K562 (cell line): Measurements from ENCODE around the gene KAT6B. TPM values are rescaled to one million over a fixed set of nuclear protein-coding genes. Genes with fewer than 3 reads are reported as not detected.

Source experiments
- ATAC-seq: fragments of 200-7000 bp; cut with Tn5 transposase; 3 replicates; pipeline ENCODE4 v1.9.1; 2020; ENCODE audit warnings: moderate library complexity
- BruUV-seq: library from RNA; stranded (reverse); fragments of 400-500 nt; replicated peaks from 2 replicates; lab custom pipeline; 2021; lab: Mats Ljungman, UMichigan
- CTCF ChIA-PET: fragments of 300-600 bp; formaldehyde crosslinking; extraction: SDS; loops from one replicate; lab custom pipeline; 2021; ENCODE audit warnings: low intra/inter-chr PET ratio; lab: Yijun Ruan, JAX
- POLR2A ChIA-PET: fragments of 300-600, 350-650 bp; sonication (Branson Sonifier 250); formaldehyde crosslinking; extraction: SDS; loops from one replicate; lab custom pipeline; 2021; ENCODE audit warnings: antibody characterized with exemption, inconsistent platforms; lab: Yijun Ruan, JAX
- DNase-seq, 4 experiments: peaks; one replicate each; pipeline versions ENCODE4 v3.0.0 to v3.0.0-alpha.2; 2011 to 2018; ENCODE audit warnings: low spot score in 3 of 4, mixed read lengths in 3 of 4; ENCODE audit errors: extremely low read depth in 1 of 4
- FAIRE-seq: peaks from 2 replicates; lab custom pipeline; 2011; peaks lifted over from hg19 to GRCh38; lab: Jason Lieb, UNC
- H2AFZ ChIP-seq: 2 replicates; pipeline ENCODE4 v1.6.0; 2011; ENCODE audit warnings: low read depth, low read length, control low read depth, inconsistent platforms
- H3K27ac ChIP-seq: fragments of 200-600 bp; 3 replicates; pipeline ENCODE4 v1.8.0; 2011; ENCODE audit warnings: low read depth, mild to moderate bottlenecking, control low read depth, inconsistent platforms, low read length, moderate library complexity, mixed read lengths; ENCODE audit errors: extremely low read depth
- H3K27me3 ChIP-seq, 2 experiments: fragments of 300-600 bp in 1 of 2; 2 replicates in 1 of 2; 3 replicates in 1 of 2; pipeline versions ENCODE4 v1.6.0 to v1.8.0; 2011; ENCODE audit warnings: inconsistent platforms in 2 of 2, low read length in 2 of 2, mild to moderate bottlenecking in 1 of 2, mixed read lengths in 1 of 2, moderate library complexity in 1 of 2; ENCODE audit not compliant: control insufficient read depth in 2 of 2, insufficient read depth in 2 of 2
- H3K36me3 ChIP-seq: fragments of 300-600 bp; 3 replicates; pipeline ENCODE4 v1.8.0; 2011; ENCODE audit warnings: mild to moderate bottlenecking, low read length, inconsistent platforms; ENCODE audit not compliant: control insufficient read depth, insufficient read depth
- H3K4me1 ChIP-seq, 2 experiments: fragments of 200-600 bp in 1 of 2; replicated peaks in 1 of 2; 2 replicates in 1 of 2; 3 replicates in 1 of 2; pipeline versions ENCODE4 v1.5.1 to v1.8.0; 2011; ENCODE audit warnings: inconsistent platforms in 2 of 2, low read length in 2 of 2, mild to moderate bottlenecking in 1 of 2, mixed read lengths in 1 of 2, moderate library complexity in 1 of 2; ENCODE audit not compliant: control insufficient read depth in 2 of 2, insufficient read depth in 2 of 2
- H3K4me2 ChIP-seq: 2 replicates; pipeline ENCODE4 v1.6.1; 2011; ENCODE audit warnings: low read length, control low read depth, inconsistent platforms, mixed read lengths; ENCODE audit not compliant: insufficient read depth
- H3K4me3 ChIP-seq: fragments of 200-600 bp; sonication (generic), shearing (Covaris generic); 2 replicates; pipeline ENCODE4 v1.5.1; 2016; ENCODE audit warnings: control low read depth, inconsistent platforms
- H3K79me2 ChIP-seq: fragments of 200-600 bp; 3 replicates; pipeline ENCODE4 v1.8.0; 2011; ENCODE audit warnings: low read length, inconsistent platforms; ENCODE audit not compliant: control insufficient read depth, insufficient read depth
- H3K9ac ChIP-seq, 2 experiments: 2 replicates each; pipeline versions ENCODE4 v1.6.0 to v1.6.1; 2011; ENCODE audit warnings: low read depth in 2 of 2, low read length in 2 of 2, control low read depth in 1 of 2, inconsistent platforms in 1 of 2, mild to moderate bottlenecking in 1 of 2, mixed read lengths in 1 of 2; ENCODE audit not compliant: insufficient read depth in 1 of 2
- H3K9me1 ChIP-seq: one replicate; pipeline ENCODE4 v1.6.0; 2011; ENCODE audit warnings: inconsistent platforms, mild to moderate bottlenecking, low read length, moderate library complexity; ENCODE audit not compliant: control insufficient read depth, insufficient read depth
- H3K9me3 ChIP-seq: replicated peaks from 2 replicates; pipeline ENCODE4 v1.5.1; 2011; ENCODE audit warnings: low read depth, low read length, inconsistent platforms; ENCODE audit not compliant: control insufficient read depth, insufficient read depth
- H4K20me1 ChIP-seq: replicated peaks from 2 replicates; pipeline ENCODE4 v1.6.1; 2011; ENCODE audit warnings: low read length, inconsistent platforms, mixed read lengths; ENCODE audit not compliant: control insufficient read depth, insufficient read depth
- BRF1 ChIP-seq: IDR thresholded peaks from 3 replicates; pipeline ENCODE4 v1.6.1; 2011; ENCODE audit warnings: borderline replicate concordance, mild to moderate bottlenecking; ENCODE audit not compliant: insufficient read length; ENCODE audit errors: extremely low read depth
- CBX2 ChIP-seq: fragments of 200-600 bp; sonication (generic); IDR thresholded peaks from one replicate; pipeline ENCODE4 v1.6.1; 2012; ENCODE audit warnings: mild to moderate bottlenecking, low read length, inconsistent platforms; ENCODE audit not compliant: insufficient read depth, poor library complexity, severe bottlenecking
- E2F5 ChIP-seq: sonication (generic); formaldehyde crosslinking; IDR thresholded peaks from 2 replicates; pipeline ENCODE4 v1.8.0; 2022; ENCODE audit warnings: mild to moderate bottlenecking, missing genetic modification reagents
- KLF1 ChIP-seq: fragments of 450-650 bp; IDR thresholded peaks from 2 replicates; pipeline ENCODE4 v1.6.1; 2016; ENCODE audit warnings: missing genetic modification characterization, missing compliant biosample characterization
- NCOA2 ChIP-seq, 2 experiments: fragments of 450-650 bp; IDR thresholded peaks; 2 replicates each; pipeline ENCODE4 v1.6.1; 2018; ENCODE audit warnings: mild to moderate bottlenecking in 2 of 2, moderate library complexity in 1 of 2; ENCODE audit not compliant: partially characterized antibody in 2 of 2
- RBM25 ChIP-seq: fragments of 200-400 bp; formaldehyde crosslinking; IDR thresholded peaks from 2 replicates; pipeline ENCODE4 v1.6.1; 2018; ENCODE audit warnings: low read length, low read depth, moderate library complexity; ENCODE audit not compliant: severe bottlenecking
- WGBS: fragments of 100-300 bp; shearing (Covaris generic); methylation state at CpG from one replicate; pipeline ENCODE4 v1.1.6; 2016; ENCODE audit warnings: low coverage, mixed read lengths; ENCODE audit not compliant: insufficient coverage; ENCODE audit errors: missing lambda C conversion rate; 5-methylcytosine and 5-hydroxymethylcytosine counted together
- in situ Hi-C: fragments of 300-500 bp; cut with MboI; formaldehyde crosslinking; loops from 4 replicates; pipeline ENCODE4 v1.15.0; 2018; ENCODE audit warnings: inconsistent platforms, mixed read lengths
- intact Hi-C: fragments of 100-400 bp; cut with micrococcal nuclease; formaldehyde crosslinking; loops from 2 replicates; pipeline ENCODE4 v1.14.2; 2022
- polyA plus RNA-seq, 8 experiments: library from polyadenylated mRNA; depleted of rRNA in 4 of 8; stranded (reverse) in 5 of 8; unstranded in 3 of 8; fragments of >200 nt; fragmentation: Nextera tagmentation in 2 of 8; fragmentation: Illumina TruSeq in 1 of 8; extraction: Ambion mirVana in 2 of 8; extraction: Trizol in 1 of 8; gene quantifications; 2 replicates each; pipeline versions ENCODE4 v1.2.1 to v1.2.3, GENCODE V29; 2011 to 2014; ENCODE audit warnings: inconsistent platforms in 1 of 8, missing spikeins in 1 of 8
- total RNA-seq, 7 experiments: library from RNA; depleted of rRNA in 6 of 7; stranded (reverse); fragments of >200 nt in 6 of 7; fragmentation: Illumina TruSeq in 2 of 7; extraction: Trizol in 2 of 7; gene quantifications; 2 replicates each; pipeline versions ENCODE4 v1.2.1 to v1.2.3, GENCODE V29; 2011 to 2021; ENCODE audit warnings: low replicate concordance in 1 of 7

Gene KAT6B
- total and polyA plus RNA-seq, 9 of the 15 experiments (the other 6 are each of a cell fraction or from before 2014, with no cell fraction given), result 1.4 to 9.2 (median 6.8) TPM

- no peak for TF ChIP-seq BRF1
- TF ChIP-seq NCOA2 (IDR thresholded peaks at IDR 0.05; ENCODE audit: partially characterized antibody in 2 of 2), result no peak
Observed at GRCh38 chr10:74955796-74956195, 129.4 kb downstream of the KAT6B start (continued).

GRCh38 chr10:74956555-74957111, 130.2 kb downstream of the KAT6B start:
- intact Hi-C loops (no loop called here), in situ Hi-C loops (no loop called here)
- CTCF ChIA-PET, result no interaction called here
- H3K4me2 ChIP-seq, result no peak overlapping the region
- H3K9me1 ChIP-seq, result no peaks in the 10 kb centered on the region
- H4K20me1 ChIP-seq, result no peaks in the 10 kb centered on the region
- BruUV-seq, result no TSS peak
- H3K4me1 ChIP-seq, result no peaks in the 10 kb centered on the region
- H3K9me3 ChIP-seq, result no peaks in the 10 kb centered on the region
- no peak overlapping the region for H3K4me3 ChIP-seq
- no peak for ATAC-seq
- peak; percentile 48 for TF ChIP-seq RBM25
- TF ChIP-seq CBX2, result peak; percentile 37
- no peak for TF ChIP-seq KLF1 (tag)
- no peak for TF ChIP-seq E2F5
- H2AFZ ChIP-seq, result no peak overlapping the region
- H3K27ac ChIP-seq, result no peak overlapping the region
- no peak for DNase-seq
- no peak overlapping the region for H3K9ac ChIP-seq
- FAIRE-seq, result no peak
- no peaks in the 10 kb centered on the region for H3K79me2 ChIP-seq
- POLR2A ChIA-PET, result no interaction called here
- H3K27me3 ChIP-seq, result peaks cover 9 to 11% of the 10 kb centered on the region in 2 experiments; a peak in 4 of 5 replicates
- H3K36me3 ChIP-seq, result no peaks in the 10 kb centered on the region
- WGBS, result 13% methylated on average over 1 of the region's 1 CpG
